Effector memory CD4-positive, alpha-beta T cell (primary cell): ENCODE data around the gene HOXA6.

Source experiments
- DNase-seq, 3 donors: peaks; one replicate each; pipeline ENCODE4 v3.0.0-alpha.2; 2020
- H3K27ac ChIP-seq: 2 replicates; pipeline ENCODE4 v1.7.0; 2013; ENCODE audit warnings: mild to moderate bottlenecking, low read length, moderate library complexity; ENCODE audit not compliant: insufficient read depth, poor library complexity, severe bottlenecking
- H3K27me3 ChIP-seq: replicated peaks from 2 replicates; pipeline ENCODE4 v1.7.0; 2013; ENCODE audit warnings: mild to moderate bottlenecking, low read length; ENCODE audit not compliant: insufficient read depth, control insufficient read depth, poor library complexity, severe bottlenecking
- H3K36me3 ChIP-seq: 2 replicates; pipeline ENCODE4 v1.7.0; 2013; ENCODE audit warnings: mild to moderate bottlenecking, low read length, moderate library complexity; ENCODE audit not compliant: control insufficient read depth, insufficient read depth
- H3K4me1 ChIP-seq: 2 replicates; pipeline ENCODE4 v1.7.0; 2013; ENCODE audit warnings: low read length, mild to moderate bottlenecking; ENCODE audit not compliant: control insufficient read depth, insufficient read depth, poor library complexity, severe bottlenecking
- H3K4me3 ChIP-seq: 2 replicates; pipeline ENCODE4 v1.7.0; 2013; ENCODE audit warnings: low read length, low read depth, mild to moderate bottlenecking; ENCODE audit not compliant: insufficient read depth, poor library complexity, severe bottlenecking
- H3K9me3 ChIP-seq: 2 replicates; pipeline ENCODE4 v1.7.0; 2013; ENCODE audit warnings: mild to moderate bottlenecking, low read length, moderate library complexity; ENCODE audit not compliant: control insufficient read depth

HOXA6 gene

DNA sequence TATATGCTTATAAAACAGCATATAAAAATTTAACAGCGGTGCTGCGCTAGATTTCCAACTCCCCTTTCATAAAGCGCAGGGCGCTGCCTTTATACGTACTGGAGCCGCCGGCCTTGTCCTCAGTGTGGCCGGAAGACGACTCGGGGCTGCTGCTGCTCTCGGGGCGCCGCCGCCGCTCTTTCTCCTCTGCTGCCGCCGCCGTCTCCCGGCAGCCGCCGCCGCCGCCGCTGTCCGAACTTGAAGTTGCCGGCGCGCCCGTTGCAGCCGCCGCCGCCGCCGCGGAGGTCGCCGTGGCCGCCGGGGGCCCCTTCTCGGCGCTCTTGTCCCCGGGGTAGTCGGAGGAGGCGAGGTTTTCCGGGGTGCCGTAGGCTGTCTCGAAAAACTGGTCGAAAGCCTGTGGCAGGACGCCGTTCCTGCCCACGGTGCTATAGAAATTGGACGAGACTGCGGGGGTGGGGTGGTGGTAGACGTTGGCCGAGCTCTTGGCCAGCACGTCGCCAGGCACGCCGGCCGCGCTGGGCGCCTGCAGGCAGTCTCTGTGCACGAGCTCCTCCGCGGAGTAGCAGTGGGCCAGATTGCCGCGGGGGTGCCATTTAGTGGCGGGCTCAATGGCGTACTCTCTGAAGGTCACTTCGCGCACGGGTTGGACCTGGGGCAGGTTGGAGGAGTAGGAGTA, 36.9 kb upstream of the HOXA6 start:
- no peaks in the 10 kb centered on the region for H3K9me3 ChIP-seq

DNA sequence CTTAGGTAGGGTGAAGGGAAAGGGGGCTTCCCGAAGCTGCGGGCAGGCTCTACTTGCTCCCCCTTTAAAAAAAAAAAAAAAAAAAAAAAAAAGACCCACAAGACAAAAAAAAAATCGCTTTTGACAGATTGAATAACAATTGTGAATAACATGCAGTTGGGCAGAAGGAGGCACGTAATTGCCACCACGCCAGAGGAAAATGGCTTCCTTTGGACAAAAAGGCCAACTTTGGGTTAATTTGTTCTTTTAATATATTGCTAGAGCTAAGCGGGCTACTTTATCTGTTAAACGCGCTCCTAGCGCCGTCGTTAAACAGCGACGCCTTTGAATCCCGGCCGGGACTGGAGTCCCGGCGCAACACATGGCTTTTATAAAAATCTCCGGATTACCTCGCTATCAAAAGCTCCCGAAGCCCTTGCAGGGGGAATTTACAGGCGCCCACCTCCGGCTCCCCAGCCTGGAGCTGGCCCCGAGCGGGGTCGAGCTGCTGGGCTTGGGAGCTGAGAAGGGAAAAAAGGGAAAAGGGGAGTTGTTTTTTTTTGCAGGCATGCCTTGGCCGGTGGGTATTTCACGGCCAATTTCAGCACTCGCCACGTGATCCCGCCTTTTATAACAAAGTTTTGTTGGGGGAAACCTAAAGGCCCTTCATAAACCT, 36.2 kb upstream of the HOXA6 start:
- H3K4me1 ChIP-seq = peaks cover 51% of the 10 kb centered on the region
- no peak overlapping the region for H3K27ac ChIP-seq
- H3K9me3 ChIP-seq = no peaks in the 10 kb centered on the region
- H3K4me3 ChIP-seq = no peak overlapping the region
- peaks cover 86% of the 10 kb centered on the region for H3K27me3 ChIP-seq
- no peak for DNase-seq
- no peaks in the 10 kb centered on the region for H3K36me3 ChIP-seq

More for the DNA sequence above, 36.9 kb upstream of the HOXA6 start:
- H3K4me1 ChIP-seq = peaks cover 57% of the 10 kb centered on the region
- peak overlapping the region; percentile 42 for H3K4me3 ChIP-seq
- no peak for DNase-seq
- H3K36me3 ChIP-seq = no peaks in the 10 kb centered on the region
- peaks cover 86% of the 10 kb centered on the region for H3K27me3 ChIP-seq
- no peak overlapping the region for H3K27ac ChIP-seq

DNA sequence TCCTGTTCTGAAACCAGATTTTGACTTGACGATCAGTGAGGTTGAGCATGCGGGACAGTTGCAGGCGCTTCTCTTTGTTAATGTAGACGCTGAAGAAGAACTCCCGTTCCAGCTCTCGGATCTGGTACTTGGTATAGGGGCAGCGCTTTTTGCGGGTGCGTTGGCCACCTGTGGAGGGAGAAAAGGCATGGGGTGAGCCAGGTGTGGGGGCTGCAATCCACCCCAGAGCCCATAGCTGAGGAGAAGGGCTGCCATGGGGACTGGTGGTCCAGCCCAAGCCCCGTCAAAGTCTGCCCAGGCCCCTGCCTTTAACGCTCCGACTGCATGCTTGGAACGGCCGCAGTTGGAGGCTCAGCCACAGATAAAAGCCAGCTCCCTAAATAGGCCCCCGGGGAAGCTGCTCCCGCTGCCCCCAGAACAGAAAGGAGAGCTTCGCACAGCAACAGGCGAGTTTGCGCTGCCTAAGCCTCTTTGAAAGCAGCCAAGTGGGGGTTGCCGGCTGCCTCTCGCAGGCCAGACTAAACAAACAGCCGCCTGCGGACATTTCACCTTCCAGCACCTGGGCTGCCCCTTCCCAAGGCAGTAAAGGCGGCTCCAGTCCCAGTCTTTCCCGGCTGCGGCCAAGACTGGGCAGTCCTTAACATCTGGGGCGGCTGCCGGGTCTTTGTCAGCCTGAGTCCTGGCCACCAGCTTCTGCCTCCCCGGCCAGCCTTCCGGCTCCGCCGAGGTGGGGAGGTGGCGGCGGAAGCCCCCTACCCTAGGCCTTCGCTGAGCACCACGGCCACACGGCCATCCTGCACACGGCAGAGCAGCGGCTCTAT, 35.5 kb upstream of the HOXA6 start:
- Histone ChIP-seq H3K27me3 (peaks cover 80% of the 10 kb centered on the region), H3K36me3 (no peaks in the 10 kb centered on the region), H3K9me3 (no peaks in the 10 kb centered on the region), H3K4me1 (peaks cover 43% of the 10 kb centered on the region), H3K4me3 (no peak overlapping the region), H3K27ac (no peak overlapping the region)
- no peak for DNase-seq

DNA sequence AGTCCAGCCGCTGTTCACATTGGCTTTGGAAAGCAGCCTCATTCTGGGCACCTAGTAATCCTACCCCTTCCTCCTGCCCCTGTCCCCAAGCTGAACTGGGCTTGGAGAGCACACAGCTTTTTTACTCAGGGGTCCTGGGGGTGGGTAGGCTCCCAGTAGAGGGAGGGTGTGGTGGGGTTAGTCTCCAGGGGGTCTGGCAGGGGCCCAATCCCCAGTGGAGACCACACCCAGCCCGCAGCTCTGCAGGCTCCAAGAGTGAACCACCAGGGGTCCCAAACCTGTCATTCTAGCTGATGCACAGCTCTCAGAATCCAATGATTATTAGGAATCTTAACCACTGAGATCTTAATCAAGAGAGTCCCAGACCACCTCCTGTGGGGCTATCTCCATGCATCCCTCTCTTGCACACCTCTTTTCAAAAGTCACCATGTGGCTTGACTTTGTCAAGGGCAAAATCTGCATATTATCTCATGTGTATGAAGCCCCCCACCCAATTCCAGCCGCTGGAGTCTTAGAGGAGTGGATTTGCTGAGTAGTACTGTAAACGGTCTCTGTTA, 34.8 kb upstream of the HOXA6 start:
- Histone ChIP-seq H3K27me3 (peaks cover 74% of the 10 kb centered on the region), H3K27ac (no peak overlapping the region), H3K36me3 (no peaks in the 10 kb centered on the region), H3K4me1 (peaks cover 37% of the 10 kb centered on the region), H3K9me3 (no peaks in the 10 kb centered on the region), H3K4me3 (no peak overlapping the region)
- no peak for DNase-seq

DNA sequence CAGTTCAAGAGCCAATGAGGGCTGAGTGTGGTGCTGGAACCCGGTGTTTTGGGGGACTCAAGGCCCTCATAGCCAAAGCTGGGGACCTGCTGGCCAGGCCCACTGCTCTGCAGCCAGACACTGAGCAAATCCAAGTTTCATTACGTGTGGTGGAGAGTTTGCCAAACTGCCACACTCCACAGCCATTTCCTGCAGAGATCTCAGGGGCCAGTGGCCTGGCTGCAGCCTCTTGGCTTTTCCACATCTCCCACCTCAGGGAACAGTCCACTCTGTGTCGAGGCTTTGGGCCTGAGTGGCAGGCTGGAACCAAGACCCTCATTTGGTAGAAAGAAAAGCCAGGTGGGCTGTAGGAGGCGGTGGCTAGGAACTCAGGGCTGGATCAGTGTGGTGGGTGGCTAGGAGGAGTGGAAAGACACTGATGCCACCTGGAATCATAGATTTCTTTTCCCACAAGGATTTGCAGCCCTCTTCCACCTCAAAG, 34.3 kb upstream of the HOXA6 start:
- Histone ChIP-seq H3K27me3 (peaks cover 71% of the 10 kb centered on the region), H3K27ac (no peak overlapping the region), H3K9me3 (no peaks in the 10 kb centered on the region), H3K36me3 (no peaks in the 10 kb centered on the region), H3K4me3 (no peak overlapping the region), H3K4me1 (peaks cover 34% of the 10 kb centered on the region)
- no peak for DNase-seq

DNA sequence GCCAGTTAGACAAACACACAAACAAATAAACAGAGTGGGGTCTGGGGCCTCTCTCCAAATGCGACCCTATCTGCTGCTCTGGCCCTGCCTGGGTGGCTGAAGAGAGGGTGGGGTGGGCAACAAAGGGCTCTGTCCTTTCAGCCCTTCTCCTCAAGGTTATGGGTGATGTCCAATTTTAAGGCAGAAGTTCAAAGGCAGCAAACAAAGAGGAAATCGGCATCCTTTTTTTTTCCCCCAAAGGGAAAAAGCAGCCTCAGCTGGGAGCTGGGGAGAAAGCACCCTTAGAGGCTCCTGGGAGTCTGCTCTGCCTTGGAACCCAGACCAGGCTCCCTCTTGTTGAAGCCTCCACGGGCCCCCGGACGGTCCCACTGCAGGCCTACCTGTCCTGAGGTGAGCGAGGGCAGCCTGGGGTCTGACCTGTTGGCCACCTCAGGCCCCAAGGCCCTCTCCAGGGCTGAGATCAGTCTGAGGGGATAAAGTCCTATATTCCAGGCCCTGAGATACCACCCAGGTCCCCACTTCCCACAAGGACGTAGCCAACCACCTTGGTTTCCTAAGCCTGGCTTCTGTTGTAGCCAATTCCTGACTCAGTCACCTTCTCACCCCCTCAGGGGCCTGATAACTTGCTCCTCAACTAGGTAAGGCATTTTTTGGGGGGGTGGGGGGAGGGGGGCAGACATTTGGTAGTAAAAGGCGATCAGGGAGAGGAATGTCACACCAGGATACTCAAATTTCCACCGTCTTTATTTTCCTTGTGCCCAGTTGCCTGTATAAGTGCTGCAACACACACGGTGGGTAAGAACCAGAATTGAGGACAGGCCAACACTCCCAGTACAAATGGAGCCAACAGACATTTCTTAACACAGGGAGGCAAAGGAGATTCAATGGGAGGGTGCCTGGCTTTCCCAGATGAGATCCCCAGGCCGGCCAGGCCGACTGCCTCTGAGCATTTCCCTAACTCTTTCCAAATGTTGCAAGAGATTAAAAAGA, 33.2 kb upstream of the HOXA6 start:
- Histone ChIP-seq H3K36me3 (no peaks in the 10 kb centered on the region), H3K27me3 (peaks cover 64% of the 10 kb centered on the region), H3K4me1 (peaks cover 29% of the 10 kb centered on the region), H3K9me3 (no peaks in the 10 kb centered on the region), H3K4me3 (no peak overlapping the region), H3K27ac (no peak overlapping the region)
- no peak for DNase-seq

DNA sequence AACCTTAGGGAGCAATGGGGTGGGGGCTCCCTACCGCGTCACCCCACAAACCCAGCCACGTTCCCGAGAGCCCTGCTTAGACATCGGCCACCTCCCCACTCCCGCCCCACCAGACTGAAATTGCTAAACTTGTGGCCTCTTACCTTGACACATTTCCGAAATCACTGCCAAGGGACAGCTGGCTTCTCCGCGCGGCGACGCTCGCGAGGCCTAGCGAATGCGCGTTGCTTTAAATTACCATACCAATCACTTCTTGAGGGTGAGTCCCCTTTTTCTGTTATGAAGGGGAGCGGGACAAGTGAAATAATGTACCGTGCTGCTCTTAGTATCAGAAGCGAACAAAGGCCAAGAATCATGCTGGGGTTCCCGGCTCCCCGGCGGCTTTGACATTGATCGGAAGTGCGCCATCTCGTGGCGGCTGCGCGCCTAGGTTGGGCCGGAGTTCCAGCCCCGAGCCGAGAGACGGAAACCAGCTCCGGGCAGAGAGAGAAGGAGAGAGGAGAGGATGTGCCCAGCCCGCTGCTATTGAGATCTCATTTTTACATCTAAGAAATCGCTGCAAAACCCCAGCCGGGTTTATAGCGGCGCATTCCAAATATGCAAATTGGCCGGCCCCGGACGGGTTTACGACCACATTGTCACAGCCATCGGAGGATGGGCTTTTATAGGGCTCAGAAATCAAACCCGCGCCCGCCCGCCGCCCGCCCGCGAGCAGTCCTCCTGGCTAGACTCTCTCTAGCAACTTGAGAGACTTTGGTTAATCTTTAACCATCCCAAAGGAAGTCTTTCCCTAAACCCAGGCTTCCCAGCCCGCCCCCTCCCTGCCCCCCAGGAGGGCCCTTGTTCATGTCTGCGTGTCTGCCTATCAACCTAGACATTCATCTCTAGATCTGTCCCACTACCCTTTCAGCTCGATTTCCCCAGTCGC, 32.2 kb upstream of the HOXA6 start:
- peak in 1 of 3 donors; percentile 39 for DNase-seq
- H3K27me3 ChIP-seq = peaks cover 64% of the 10 kb centered on the region
- no peak overlapping the region for H3K4me3 ChIP-seq
- peaks cover 19% of the 10 kb centered on the region for H3K4me1 ChIP-seq
- H3K9me3 ChIP-seq = no peaks in the 10 kb centered on the region
- no peak overlapping the region for H3K27ac ChIP-seq
- H3K36me3 ChIP-seq = no peaks in the 10 kb centered on the region

DNA sequence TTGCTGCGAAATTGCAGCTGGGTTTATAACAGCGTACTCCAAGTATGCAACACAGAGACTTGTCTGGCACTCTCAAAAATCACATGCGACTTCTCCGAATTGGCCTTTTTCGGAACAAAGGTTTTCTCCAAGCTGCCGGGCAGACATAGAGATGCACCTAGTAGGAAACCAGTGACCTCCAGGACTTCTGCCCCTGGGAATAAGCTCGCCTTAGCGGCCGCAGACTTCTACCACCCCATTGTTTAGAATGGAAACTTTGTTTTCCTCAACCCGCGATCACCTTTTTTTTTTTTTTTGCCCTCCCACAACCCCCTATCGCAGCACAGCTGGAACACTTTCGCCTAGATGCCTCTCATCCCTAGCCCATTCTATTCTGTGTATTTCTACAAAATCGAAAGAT, 31.5 kb upstream of the HOXA6 start:
- Histone ChIP-seq H3K27ac (no peak overlapping the region), H3K27me3 (peaks cover 64% of the 10 kb centered on the region), H3K4me3 (no peak overlapping the region), H3K9me3 (no peaks in the 10 kb centered on the region), H3K36me3 (no peaks in the 10 kb centered on the region), H3K4me1 (peaks cover 22% of the 10 kb centered on the region)
- no peak for DNase-seq
